ENCODE data around the gene GNMT.

Gene GNMT

DNA sequence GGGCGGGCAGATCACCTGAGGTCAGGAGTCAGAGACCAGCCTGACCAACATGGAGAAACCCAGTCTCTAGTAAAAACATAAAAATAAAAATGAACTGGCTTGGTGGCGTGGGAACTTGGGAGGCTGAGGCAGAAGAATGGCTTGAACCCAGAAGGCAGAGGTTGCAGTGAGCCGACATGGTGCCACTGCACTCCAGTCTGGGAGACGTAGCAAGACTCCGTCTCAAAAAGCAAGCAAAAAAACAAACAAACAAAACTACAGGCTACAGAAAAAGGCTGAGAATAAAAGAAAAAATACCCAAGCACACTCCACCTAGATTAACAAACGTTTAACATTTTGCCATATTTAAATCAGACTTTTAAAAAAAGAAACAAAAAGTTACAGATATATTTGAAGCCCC lies 38.8 kb upstream of the GNMT start:
- H3K27me3 ChIP-seq (ENCODE audit: insufficient read depth, low read depth, severe bottlenecking): no peaks in the 10 kb centered on the region
- no peak for DNase-seq
- TF ChIP-seq, protein P1, sequence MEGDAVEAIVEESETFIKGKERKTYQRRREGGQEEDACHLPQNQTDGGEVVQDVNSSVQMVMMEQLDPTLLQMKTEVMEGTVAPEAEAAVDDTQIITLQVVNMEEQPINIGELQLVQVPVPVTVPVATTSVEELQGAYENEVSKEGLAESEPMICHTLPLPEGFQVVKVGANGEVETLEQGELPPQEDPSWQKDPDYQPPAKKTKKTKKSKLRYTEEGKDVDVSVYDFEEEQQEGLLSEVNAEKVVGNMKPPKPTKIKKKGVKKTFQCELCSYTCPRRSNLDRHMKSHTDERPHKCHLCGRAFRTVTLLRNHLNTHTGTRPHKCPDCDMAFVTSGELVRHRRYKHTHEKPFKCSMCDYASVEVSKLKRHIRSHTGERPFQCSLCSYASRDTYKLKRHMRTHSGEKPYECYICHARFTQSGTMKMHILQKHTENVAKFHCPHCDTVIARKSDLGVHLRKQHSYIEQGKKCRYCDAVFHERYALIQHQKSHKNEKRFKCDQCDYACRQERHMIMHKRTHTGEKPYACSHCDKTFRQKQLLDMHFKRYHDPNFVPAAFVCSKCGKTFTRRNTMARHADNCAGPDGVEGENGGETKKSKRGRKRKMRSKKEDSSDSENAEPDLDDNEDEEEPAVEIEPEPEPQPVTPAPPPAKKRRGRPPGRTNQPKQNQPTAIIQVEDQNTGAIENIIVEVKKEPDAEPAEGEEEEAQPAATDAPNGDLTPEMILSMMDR (IDR thresholded peaks at IDR 0.05; ENCODE audit: low read depth, low read length): no peak
- no peak overlapping the region for H3K4me3 ChIP-seq (ENCODE audit: low read depth, low read length)
- H3K27ac ChIP-seq: no peak overlapping the region
- H3K9me3 ChIP-seq (ENCODE audit: severe bottlenecking): no peaks in the 10 kb centered on the region
- H3K36me3 ChIP-seq: no peaks in the 10 kb centered on the region

- no peak overlapping the region for H3K4me3 ChIP-seq (ENCODE audit: low read depth, low read length)
- no peak for DNase-seq
- H3K9me3 ChIP-seq (ENCODE audit: severe bottlenecking): no peaks in the 10 kb centered on the region
- H3K36me3 ChIP-seq: no peaks in the 10 kb centered on the region
- TF ChIP-seq, protein P1 (IDR thresholded peaks at IDR 0.05; ENCODE audit: low read depth, low read length): no peak
- no peaks in the 10 kb centered on the region for H3K27me3 ChIP-seq (ENCODE audit: insufficient read depth, low read depth, severe bottlenecking)
- H3K27ac ChIP-seq: no peak overlapping the region
Measured at GRCh38 chr6:42923666-42924065, 36.9 kb upstream of the GNMT start.

GRCh38 chr6:42925248-42925857 lies 35.2 kb upstream of the GNMT start:
- no peak overlapping the region for H3K4me3 ChIP-seq (ENCODE audit: low read depth, low read length)
- no peak overlapping the region for H3K27ac ChIP-seq
- DNase-seq: no peak

DNA sequence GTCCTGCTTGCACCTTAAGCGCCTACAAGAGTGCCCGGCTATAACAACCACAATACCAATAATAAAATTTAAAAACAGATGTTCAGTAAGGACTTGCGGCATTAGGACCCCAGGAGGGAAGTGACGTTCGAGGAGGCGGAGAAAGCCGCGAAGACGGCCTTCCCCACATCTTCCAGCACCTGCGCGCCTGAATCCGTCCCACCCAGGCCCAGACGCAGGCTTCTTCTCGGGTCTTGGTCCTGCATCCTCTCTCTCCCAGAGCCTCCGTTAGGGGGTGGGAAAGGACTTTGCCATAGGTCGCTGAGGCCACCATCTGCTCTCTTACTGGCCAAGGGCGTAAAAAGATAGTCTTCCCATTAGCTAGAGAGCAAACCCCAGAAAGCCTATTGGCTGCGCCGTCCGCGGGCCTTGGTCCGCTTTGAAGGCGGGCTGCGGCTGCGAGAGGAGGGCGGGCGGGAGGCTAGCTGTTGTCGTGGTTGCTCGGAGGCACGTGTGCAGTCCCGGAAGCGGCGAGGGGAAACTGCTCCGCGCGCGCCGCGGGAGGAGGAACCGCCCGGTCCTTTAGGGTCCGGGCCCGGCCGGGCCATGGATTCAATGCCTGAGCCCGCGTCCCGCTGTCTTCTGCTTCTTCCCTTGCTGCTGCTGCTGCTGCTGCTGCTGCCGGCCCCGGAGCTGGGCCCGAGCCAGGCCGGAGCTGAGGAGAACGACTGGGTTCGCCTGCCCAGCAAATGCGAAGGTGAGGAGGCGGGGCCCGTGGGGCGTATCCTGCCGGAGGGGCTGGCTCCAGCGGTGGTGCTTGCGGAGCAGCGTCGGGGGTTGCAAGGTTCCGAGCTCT lies 31.4 kb upstream of the GNMT start, which contains the start of gene CNPY3:
Gene CNPY3, plus strand, starts transcription at position 495 of the 835 bp plus-strand sequence. Its CDS starts 91 bp downstream, at position 586.
- DNase-seq: peak; percentile 100
- peak within 1 kb of the TSS; percentile 91 for H3K27ac ChIP-seq
- TF ChIP-seq, protein P1 (IDR thresholded peaks at IDR 0.05; ENCODE audit: low read depth, low read length): 0 out of 2 replicates have a peak, but pooled peaks have one; percentile 12
- peaks cover 30% of the 10 kb centered on the region for H3K36me3 ChIP-seq
- H3K27me3 ChIP-seq (ENCODE audit: insufficient read depth, low read depth, severe bottlenecking): no peaks in the 10 kb centered on the region
- peak within 1 kb of the TSS; percentile 64 for H3K4me3 ChIP-seq (ENCODE audit: low read depth, low read length)
- no peaks in the 10 kb centered on the region for H3K9me3 ChIP-seq (ENCODE audit: severe bottlenecking)

More at GRCh38 chr6:42925248-42925857, 35.2 kb upstream of the GNMT start:
- no peaks in the 10 kb centered on the region for H3K36me3 ChIP-seq
- TF ChIP-seq, protein P1 (IDR thresholded peaks at IDR 0.05; ENCODE audit: low read depth, low read length): no peak
- no peaks in the 10 kb centered on the region for H3K27me3 ChIP-seq (ENCODE audit: insufficient read depth, low read depth, severe bottlenecking)
- no peaks in the 10 kb centered on the region for H3K9me3 ChIP-seq (ENCODE audit: severe bottlenecking)

- Histone ChIP-seq H3K4me3 (ENCODE audit: low read depth, low read length) (peak overlapping the region; percentile 64), H3K36me3 (peaks cover 37% of the 10 kb centered on the region), H3K27me3 (ENCODE audit: insufficient read depth, low read depth, severe bottlenecking) (no peaks in the 10 kb centered on the region), H3K9me3 (ENCODE audit: severe bottlenecking) (no peaks in the 10 kb centered on the region), H3K27ac (peak overlapping the region; percentile 91)
- TF ChIP-seq, protein P1 (IDR thresholded peaks at IDR 0.05; ENCODE audit: low read depth, low read length): no peak
- DNase-seq: no peak
Measured at GRCh38 chr6:42929821-42930360, 30.7 kb upstream of the GNMT start.

Data from WERI-Rb-1 (cell line).